Parathyroid adenoma (tissue), 2 donors: Measurements from ENCODE around the gene ZC3H4.
A peak's percentile ranks its signal among the peaks of the same experiment; 100 is the strongest.

Experiments used
- H2AFZ ChIP-seq: fragments of 300-600 bp; sonication (generic); one replicate; pipeline ENCODE4 v1.7.0; 2017; ENCODE audit warnings: antibody characterized with exemption, mild to moderate bottlenecking
- H3K27ac ChIP-seq: fragments of 300-600 bp; sonication (generic); one replicate; pipeline ENCODE4 v1.7.0; 2017
- H3K27me3 ChIP-seq: fragments of 300-600 bp; sonication (generic); one replicate; pipeline ENCODE4 v1.7.0; 2017; ENCODE audit warnings: low read length; ENCODE audit not compliant: control insufficient read depth, insufficient read depth
- H3K36me3 ChIP-seq: fragments of 300-600 bp; sonication (generic); one replicate; pipeline ENCODE4 v1.7.0; 2017; ENCODE audit warnings: low read length; ENCODE audit not compliant: control insufficient read depth, insufficient read depth
- H3K4me1 ChIP-seq: fragments of 300-600 bp; sonication (generic); one replicate; pipeline ENCODE4 v1.7.0; 2017; ENCODE audit warnings: control low read depth
- H3K4me2 ChIP-seq: fragments of 300-600 bp; sonication (generic); one replicate; pipeline ENCODE4 v1.7.0; 2017; ENCODE audit warnings: low read length
- H3K4me3 ChIP-seq: fragments of 300-600 bp; sonication (generic); one replicate; pipeline ENCODE4 v1.7.0; 2017; ENCODE audit warnings: low read depth, low read length
- H3K79me2 ChIP-seq: fragments of 300-600 bp; sonication (generic); one replicate; pipeline ENCODE4 v1.7.0; 2017; ENCODE audit warnings: control low read depth
- H3K9ac ChIP-seq: fragments of 300-600 bp; sonication (generic); one replicate; pipeline ENCODE4 v1.7.0; 2017; ENCODE audit warnings: mild to moderate bottlenecking
- H3K9me3 ChIP-seq: fragments of 300-600 bp; sonication (generic); one replicate; pipeline ENCODE4 v1.7.0; 2017; ENCODE audit warnings: low read length; ENCODE audit not compliant: control insufficient read depth
- CTCF ChIP-seq: fragments of 300-600 bp; sonication (generic); IDR thresholded peaks from one replicate; pipeline ENCODE4 v1.7.0; 2017; ENCODE audit warnings: antibody characterized with exemption, mild to moderate bottlenecking
- donor health status: primary hyperparathyroidism.

Gene ZC3H4

GRCh38 chr19:47112997-47113849 is at the start of gene ZC3H4:
ZC3H4 (minus strand) TSS chr19:47113776; CDS start chr19:47112584, 1,192 bp downstream.
- Histone ChIP-seq H3K9ac (peak within 1 kb of the TSS; percentile 100), H2AFZ (peak within 1 kb of the TSS; percentile 79), H3K27ac (peak within 1 kb of the TSS; percentile 99), H3K4me1 (peaks cover 18% of the 10 kb centered on the region), H3K4me3 (peak within 1 kb of the TSS; percentile 99), H3K36me3 (no peaks in the 10 kb centered on the region), H3K4me2 (peak within 1 kb of the TSS; percentile 98), H3K9me3 (no peaks in the 10 kb centered on the region), H3K27me3 (no peaks in the 10 kb centered on the region), H3K79me2 (peaks cover 6% of the 10 kb centered on the region)
- no peak for TF ChIP-seq CTCF

GRCh38 chr19:47161876-47162489 is 48.4 kb upstream of the ZC3H4 start:
- H3K9me3 ChIP-seq: no peaks in the 10 kb centered on the region
- H2AFZ ChIP-seq: no peak overlapping the region
- TF ChIP-seq CTCF: no peak
- H3K79me2 ChIP-seq: peaks cover 5% of the 10 kb centered on the region
- H3K27me3 ChIP-seq: no peaks in the 10 kb centered on the region
- H3K36me3 ChIP-seq: no peaks in the 10 kb centered on the region
- H3K4me2 ChIP-seq: no peak overlapping the region
- H3K9ac ChIP-seq: no peak overlapping the region
- no peaks in the 10 kb centered on the region for H3K4me1 ChIP-seq
- no peak overlapping the region for H3K4me3 ChIP-seq
- no peak overlapping the region for H3K27ac ChIP-seq

- Histone ChIP-seq H3K9ac (no peak overlapping the region), H3K27ac (peak overlapping the region; percentile 69), H3K4me2 (no peak overlapping the region), H3K36me3 (no peaks in the 10 kb centered on the region), H3K4me1 (no peaks in the 10 kb centered on the region), H3K27me3 (no peaks in the 10 kb centered on the region), H3K9me3 (no peaks in the 10 kb centered on the region), H3K79me2 (no peaks in the 10 kb centered on the region), H3K4me3 (no peak overlapping the region), H2AFZ (no peak overlapping the region)
- TF ChIP-seq CTCF: no peak
Observed at GRCh38 chr19:47158879-47159503, 45.4 kb upstream of the ZC3H4 start.

- H3K9me3 ChIP-seq: no peaks in the 10 kb centered on the region
- no peaks in the 10 kb centered on the region for H3K27me3 ChIP-seq
- no peak for TF ChIP-seq CTCF
- H3K79me2 ChIP-seq: no peaks in the 10 kb centered on the region
- no peaks in the 10 kb centered on the region for H3K4me1 ChIP-seq
- peak overlapping the region; percentile 2 for H3K4me2 ChIP-seq
- H3K9ac ChIP-seq: no peak overlapping the region
- no peak overlapping the region for H2AFZ ChIP-seq
- no peak overlapping the region for H3K4me3 ChIP-seq
- H3K27ac ChIP-seq: peak overlapping the region; percentile 69
- no peaks in the 10 kb centered on the region for H3K36me3 ChIP-seq
Observed at GRCh38 chr19:47158367-47158791, 44.8 kb upstream of the ZC3H4 start.
